WTC11 (cell line): ENCODE measurements around the gene EVL. TPM values are rescaled to one million over a fixed set of nuclear protein-coding genes. Genes with fewer than 3 reads are reported as not detected.

ENCODE experiments used
- ATAC-seq: fragments of 200-7000 bp; cut with Tn5 transposase; 2 replicates; pipeline ENCODE4 v1.10.0; 2021; ENCODE audit warnings: mild to moderate bottlenecking, moderate library complexity
- CTCF ChIA-PET: fragments of 300-600 bp; sonication (Branson Sonifier 250); formaldehyde crosslinking; loops from one replicate; lab custom pipeline; 2021; ENCODE audit warnings: antibody characterized with exemption; lab: Charles Lee
- POLR2A ChIA-PET: fragments of 350-600 bp; sonication (Branson Sonifier 250); formaldehyde crosslinking; loops from one replicate; lab custom pipeline; 2021; ENCODE audit warnings: antibody characterized with exemption; lab: Charles Lee
- DNase-seq: peaks from one replicate; pipeline ENCODE4 v3.0.0; 2021; ENCODE audit warnings: low spot score
- H3K27ac Mint-ChIP-seq: 2 replicates; pipeline ENCODE4 v1.8.0; 2021; ENCODE audit warnings: mixed read lengths
- H3K27me3 Mint-ChIP-seq: 2 replicates; pipeline ENCODE4 v1.8.0; 2021; ENCODE audit warnings: low read depth, mild to moderate bottlenecking, moderate library complexity, mixed read lengths
- H3K36me3 Mint-ChIP-seq: 2 replicates; pipeline ENCODE4 v1.8.0; 2021; ENCODE audit warnings: mixed read lengths
- H3K4me1 Mint-ChIP-seq: 2 replicates; pipeline ENCODE4 v1.8.0; 2022; ENCODE audit warnings: mixed read lengths
- H3K4me3 Mint-ChIP-seq: 2 replicates; pipeline ENCODE4 v1.8.0; 2021; ENCODE audit warnings: mild to moderate bottlenecking, moderate library complexity, mixed read lengths
- H3K9me3 Mint-ChIP-seq: 2 replicates; pipeline ENCODE4 v1.8.0; 2021; ENCODE audit warnings: mixed read lengths
- AFF4 ChIP-seq: sonication (generic); formaldehyde crosslinking; IDR thresholded peaks from 2 replicates; pipeline ENCODE4 v1.8.1; 2023; ENCODE audit warnings: mild to moderate bottlenecking, missing genetic modification reagents, borderline replicate concordance
- ATF2 ChIP-seq: sonication (generic); formaldehyde crosslinking; IDR thresholded peaks from 2 replicates; pipeline ENCODE4 v1.8.1; 2022; ENCODE audit warnings: low read depth, missing genetic modification reagents, borderline replicate concordance
- ATF6 ChIP-seq: sonication (generic); formaldehyde crosslinking; IDR thresholded peaks from 2 replicates; pipeline ENCODE4 v1.8.1; 2023; ENCODE audit warnings: mild to moderate bottlenecking, missing genetic modification reagents
- ERG ChIP-seq: fragments of 250-450 bp; sonication (Bioruptor Pico); IDR thresholded peaks from 2 replicates; pipeline ENCODE4 v1.8.0; 2021; ENCODE audit warnings: mild to moderate bottlenecking
- ESRRA ChIP-seq: sonication (generic); formaldehyde crosslinking; IDR thresholded peaks from 2 replicates; pipeline ENCODE4 v1.8.1; 2022; ENCODE audit warnings: mild to moderate bottlenecking, missing genetic modification reagents, borderline replicate concordance
- FOXP4 ChIP-seq: sonication (generic); formaldehyde crosslinking; IDR thresholded peaks from 2 replicates; pipeline ENCODE4 v1.8.0; 2022; ENCODE audit warnings: mild to moderate bottlenecking, missing genetic modification reagents
- NR3C1 ChIP-seq: sonication (generic); formaldehyde crosslinking; conservative IDR thresholded peaks from 2 replicates; pipeline ENCODE4 v1.8.1; 2023; ENCODE audit warnings: low read depth, mild to moderate bottlenecking, missing genetic modification reagents
- RELA ChIP-seq: sonication (generic); formaldehyde crosslinking; IDR thresholded peaks from 2 replicates; pipeline ENCODE4 v1.8.1; 2022; ENCODE audit warnings: missing genetic modification reagents, mild to moderate bottlenecking, borderline replicate concordance
- SMAD3 ChIP-seq: sonication (generic); formaldehyde crosslinking; IDR thresholded peaks from 2 replicates; pipeline ENCODE4 v1.8.0; 2022; ENCODE audit warnings: missing genetic modification reagents, mild to moderate bottlenecking, borderline replicate concordance
- SOX15 ChIP-seq: fragments of 250-450 bp; sonication (Bioruptor Pico); IDR thresholded peaks from 2 replicates; pipeline ENCODE4 v1.9.0; 2021; ENCODE audit warnings: mild to moderate bottlenecking
- USF2 ChIP-seq: sonication (generic); formaldehyde crosslinking; IDR thresholded peaks from 2 replicates; pipeline ENCODE4 v1.8.1; 2023; ENCODE audit warnings: mild to moderate bottlenecking, missing genetic modification reagents, moderate library complexity
- ZNF416 ChIP-seq: fragments of 250-450 bp; sonication (Bioruptor Pico); IDR thresholded peaks from 2 replicates; pipeline ENCODE4 v1.9.0; 2021; ENCODE audit warnings: mild to moderate bottlenecking, inconsistent platforms
- total RNA-seq: library from RNA; stranded (reverse); gene quantifications from 3 replicates; pipeline ENCODE4 v1.2.3, GENCODE V29; 2021

The EVL gene
- total RNA-seq, 1 experiment from 2014 or later = 60.8 TPM

GRCh38 chr14:100073576-100074430, 8.6 kb downstream of the EVL start (continued):
- no peak for TF ChIP-seq FOXP4
- TF ChIP-seq ATF2 = no peak
- no peak for TF ChIP-seq AFF4 (CRISPR knock-in tag)
- TF ChIP-seq SMAD3 = no peak
- no peak for TF ChIP-seq ATF6 (CRISPR knock-in tag)
- no peak for TF ChIP-seq USF2 (CRISPR knock-in tag)

GRCh38 chr14:100074431-100075100, 9.3 kb downstream of the EVL start:
- POLR2A ChIA-PET = no interaction called here
- Mint-ChIP-seq H3K4me3 (no peak overlapping the region), H3K27ac (peak overlapping the region; percentile 13; the same call in 1 of the 2 replicates), H3K36me3 (no peaks in the 10 kb centered on the region), H3K9me3 (no peaks in the 10 kb centered on the region; the same call in 1 of the 2 replicates), H3K27me3 (no peaks in the 10 kb centered on the region; the same call in 1 of the 2 replicates)
- ATAC-seq (no peak), DNase-seq (no peak)
- TF ChIP-seq RELA (CRISPR knock-in tag) = no peak
- no peak for TF ChIP-seq NR3C1 (CRISPR knock-in tag)
- TF ChIP-seq SOX15 (CRISPR knock-in tag) = no peak
- TF ChIP-seq, all 79 proteins: peak for 0
- CTCF ChIA-PET = no interaction called here
- peaks cover 28% of the 10 kb centered on the region for H3K4me1 Mint-ChIP-seq

GRCh38 chr14:100075681-100076080, 10.5 kb downstream of the EVL start:
- POLR2A ChIA-PET = no interaction called here
- CTCF ChIA-PET = interaction anchor here (1.3 kb wide), 1 partner anchor 33 kb away, joined by 3 read pairs; no protein-coding TSS in a partner anchor
- Mint-ChIP-seq H3K36me3 (no peaks in the 10 kb centered on the region), H3K9me3 (no peaks in the 10 kb centered on the region; the same call in 1 of the 2 replicates), H3K27ac (no peak overlapping the region), H3K27me3 (no peaks in the 10 kb centered on the region; the same call in 1 of the 2 replicates), H3K4me3 (no peak overlapping the region), H3K4me1 (peaks cover 37% of the 10 kb centered on the region)
- TF ChIP-seq SOX15 (CRISPR knock-in tag) = no peak
- TF ChIP-seq ESRRA = no peak
- TF ChIP-seq ATF2 = no peak
- no peak for TF ChIP-seq ZNF416
- no peak for TF ChIP-seq ERG (CRISPR knock-in tag)
- no peak for DNase-seq
- no peak for ATAC-seq
